Transverse colon (tissue), 4 donors: ENCODE measurements around the gene RB1. TPM values are rescaled to one million over a fixed set of nuclear protein-coding genes. Genes with fewer than 3 reads are reported as not detected.
"Not testable (repeated sequence)": the region's sequence is repeated elsewhere in the genome, so short reads cannot be mapped to it uniquely, and the experiment has no call there.

ENCODE experiments used
- DNase-seq: peaks from one replicate; pipeline ENCODE4 v3.0.0-alpha.2; 2019
- H3K27ac ChIP-seq, 4 donors: fragments of 200-600 bp; sonication (generic); 2 replicates each; pipeline ENCODE4 v1.5.1; 2016 to 2018; ENCODE audit warnings: inconsistent platforms in 4 of 4
- H3K27me3 ChIP-seq: fragments of 200-600 bp; sonication (generic); 2 replicates; pipeline ENCODE4 v1.5.1; 2017; ENCODE audit warnings: inconsistent platforms
- H3K36me3 ChIP-seq, 4 donors: fragments of 200-600 bp; sonication (generic); 2 replicates each; pipeline ENCODE4 v1.5.1; 2017 to 2019; ENCODE audit warnings: inconsistent platforms in 4 of 4
- H3K4me1 ChIP-seq, 4 donors: fragments of 200-600 bp; sonication (generic); 2 replicates each; pipeline ENCODE4 v1.5.1; 2017 to 2020; ENCODE audit warnings: inconsistent platforms in 4 of 4
- H3K4me3 ChIP-seq, 4 donors: fragments of 200-600 bp; sonication (generic); 1 replicate in 1 of 4; 2 replicates in 3 of 4; pipeline versions ENCODE4 v1.5.1 to v1.6.1; 2017 to 2019; ENCODE audit warnings: inconsistent platforms in 4 of 4
- H3K9me3 ChIP-seq, 2 donors: fragments of 200-600 bp; sonication (generic); 2 replicates each; pipeline ENCODE4 v1.5.1; 2017 to 2019; ENCODE audit warnings: inconsistent platforms in 2 of 2
- CTCF ChIP-seq, 5 experiments: fragments of 200-600 bp in 3 of 5; fragments of 450-650 bp in 2 of 5; sonication (generic) in 3 of 5; IDR thresholded peaks; 1 replicate in 2 of 5; 2 replicates in 3 of 5; pipeline ENCODE4 v1.5.1; 2016 to 2017; ENCODE audit warnings: antibody characterized with exemption in 5 of 5, inconsistent platforms in 3 of 5, mild to moderate bottlenecking in 2 of 5, moderate library complexity in 1 of 5
- EP300 ChIP-seq: sonication (generic); formaldehyde crosslinking; IDR thresholded peaks from one replicate; pipeline ENCODE4 v1.6.1; 2017; ENCODE audit warnings: antibody characterized with exemption, low read depth
- POLR2A ChIP-seq: fragments of 450-650 bp; IDR thresholded peaks from one replicate; pipeline ENCODE4 v1.6.1; 2016; ENCODE audit warnings: antibody characterized with exemption, mild to moderate bottlenecking, moderate library complexity
- POLR2AphosphoS5 ChIP-seq, 3 donors: sonication (generic); formaldehyde crosslinking; IDR thresholded peaks; one replicate each; pipeline ENCODE4 v1.6.1; 2016; ENCODE audit warnings: antibody characterized with exemption in 3 of 3
- WGBS, 2 donors: methylation state at CpG; one replicate each; pipeline ENCODE4 v1.1.5; 2018; ENCODE audit warnings: low coverage in 1 of 2; 5-methylcytosine and 5-hydroxymethylcytosine counted together
- in situ Hi-C, 4 donors: fragments of 200-750 bp; cut with MboI; loops; one replicate each; pipeline versions ENCODE4 v1.15.0 to v1.15.1; 2017; ENCODE audit warnings: low sequenced_read_pairs in 3 of 4, low pct_ligation_motif_present in 1 of 4, low pct_unique_long_range_greater_than_20kb in 1 of 4
- intact Hi-C: fragments of 100-400 bp; cut with DNase I; formaldehyde crosslinking; loops from one replicate; pipeline ENCODE4 v1.15.1; 2023; ENCODE audit warnings: low total_unique reads
- total RNA-seq, 4 donors: library from RNA; depleted of rRNA; stranded (reverse); fragments of >200 nt; gene quantifications; one replicate each; pipeline ENCODE4 v1.1.0, GENCODE V29; 2016

The RB1 gene
- total RNA-seq, 4 donors from 2014 or later = 14.6 to 31.0 (median 23.2) TPM

- WGBS, 2 donors = 88 to 89% methylated on average over 1 of the region's 1 CpG
- H3K9me3 ChIP-seq = no peaks in the 10 kb centered on the region
- DNase-seq = no peak
- TF ChIP-seq POLR2AphosphoS5 (IDR thresholded peaks at IDR 0.05) (no peak), EP300 (no peak), POLR2A (no peak), CTCF (IDR thresholded peaks at IDR 0.05) (no peak)
- no peaks in the 10 kb centered on the region for H3K4me1 ChIP-seq
- H3K4me3 ChIP-seq = no peak overlapping the region
- intact Hi-C loops (no loop called here), in situ Hi-C loops (loop anchor here in 3 of 4 donors (5.0 to 25.0 kb wide), 3 partner anchors 248 to 428 kb away; no protein-coding TSS in a partner anchor)
- no peaks in the 10 kb centered on the region for H3K27me3 ChIP-seq
- no peak overlapping the region for H3K27ac ChIP-seq
- H3K36me3 ChIP-seq = peaks cover 0 to 4% (median 0%) of the 10 kb centered on the region in 4 donors
Observed at GRCh38 chr13:48333976-48334375, 30.4 kb downstream of the RB1 start.

- in situ Hi-C loops (loop anchor here in 3 of 4 donors (5.0 to 25.0 kb wide), 3 partner anchors 248 to 428 kb away; no protein-coding TSS in a partner anchor), intact Hi-C loops (no loop called here)
- H3K27ac ChIP-seq = no peak overlapping the region
- no peaks in the 10 kb centered on the region for H3K4me1 ChIP-seq
- H3K9me3 ChIP-seq = no peaks in the 10 kb centered on the region
- peaks cover 0 to 4% (median 0%) of the 10 kb centered on the region in 4 donors for H3K36me3 ChIP-seq
- no peaks in the 10 kb centered on the region for H3K27me3 ChIP-seq
- H3K4me3 ChIP-seq = no peak overlapping the region
- TF ChIP-seq EP300 (no peak), POLR2A (no peak), POLR2AphosphoS5 (IDR thresholded peaks at IDR 0.05) (no peak), CTCF (IDR thresholded peaks at IDR 0.05) (peak; percentile 44 to 56 (median 53))
- DNase-seq = no peak
- 66 to 70% methylated on average over 4 of the region's 4 CpGs for WGBS, 2 donors
Observed at GRCh38 chr13:48334534-48335127, 31.1 kb downstream of the RB1 start.

GRCh38 chr13:48339198-48339597 is 35.6 kb downstream of the RB1 start:
- H3K27ac ChIP-seq, H3K4me3 ChIP-seq, DNase-seq, H3K9me3 ChIP-seq, intact Hi-C loops, H3K36me3 ChIP-seq, H3K4me1 ChIP-seq, H3K27me3 ChIP-seq: not testable (repeated sequence)
- in situ Hi-C loops = loop anchor here in 3 of 4 donors (25.0 kb wide), 2 partner anchors 248 to 423 kb away; no protein-coding TSS in a partner anchor
- 96 to 100% methylated on average over 2 to 11 of the region's 11 CpGs for WGBS, 2 donors

- TF ChIP-seq EP300 (no peak), POLR2AphosphoS5 (IDR thresholded peaks at IDR 0.05) (no peak), POLR2A (no peak), CTCF (IDR thresholded peaks at IDR 0.05) (no peak)
- H3K27ac ChIP-seq = no peak overlapping the region
- in situ Hi-C loops (loop anchor here in 3 of 4 donors (25.0 kb wide), 2 partner anchors 243 to 418 kb away; no protein-coding TSS in a partner anchor), intact Hi-C loops (no loop called here)
- 86 to 94% methylated on average over 2 of the region's 2 CpGs for WGBS, 2 donors
- DNase-seq = no peak
- H3K4me1 ChIP-seq = no peaks in the 10 kb centered on the region
- no peaks in the 10 kb centered on the region for H3K27me3 ChIP-seq
- peaks cover 0 to 19% (median 7%) of the 10 kb centered on the region in 4 donors for H3K36me3 ChIP-seq
- H3K9me3 ChIP-seq = no peaks in the 10 kb centered on the region
- no peak overlapping the region for H3K4me3 ChIP-seq
Observed at GRCh38 chr13:48344264-48344663, 40.7 kb downstream of the RB1 start.
